Naive thymus-derived CD4-positive, alpha-beta T cell (primary cell): ENCODE data around the gene ZBTB11. TPM values are rescaled to one million over a fixed set of nuclear protein-coding genes. Genes with fewer than 3 reads are reported as not detected.
"Not testable (repeated sequence)": the region's sequence is repeated elsewhere in the genome, so short reads cannot be mapped to it uniquely, and the experiment has no call there.

Source experiments
- ATAC-seq: fragments of 150-1000 bp; cut with Tn5 transposase; 2 replicates; pipeline ENCODE4 v1.10.0; 2021; ENCODE audit warnings: mild to moderate bottlenecking, moderate library complexity
- CTCF ChIA-PET: fragments of 350-600 bp; sonication (Branson Sonifier 250); formaldehyde crosslinking; loops from one replicate; lab custom pipeline; 2021; ENCODE audit warnings: antibody characterized with exemption; lab: Charles Lee
- POLR2A ChIA-PET: fragments of 350-600 bp; sonication (Branson Sonifier 250); formaldehyde crosslinking; loops from one replicate; lab custom pipeline; 2021; ENCODE audit warnings: antibody characterized with exemption, inconsistent platforms; lab: Charles Lee
- DNase-seq, 9 donors: peaks; one replicate each; pipeline versions ENCODE4 v3.0.0 to v3.0.0-alpha.2; 2020 to 2022; ENCODE audit warnings: mixed read lengths in 1 of 9
- H3K27ac ChIP-seq: one replicate; pipeline ENCODE4 v1.7.0; 2013; ENCODE audit warnings: mild to moderate bottlenecking, low read depth, low read length, moderate library complexity
- H3K27me3 ChIP-seq, 2 donors: one replicate each; pipeline ENCODE4 v1.7.0; 2013; ENCODE audit warnings: low read length in 2 of 2, mild to moderate bottlenecking in 2 of 2, moderate library complexity in 2 of 2; ENCODE audit not compliant: control insufficient read depth in 2 of 2, insufficient read depth in 2 of 2
- H3K36me3 ChIP-seq, 3 experiments: 1 replicate in 2 of 3; 2 replicates in 1 of 3; pipeline ENCODE4 v1.7.0; 2013; ENCODE audit warnings: low read length in 3 of 3, mild to moderate bottlenecking in 3 of 3, moderate library complexity in 1 of 3; ENCODE audit not compliant: insufficient read depth in 3 of 3, control insufficient read depth in 2 of 3
- H3K4me1 ChIP-seq, 2 donors: one replicate each; pipeline ENCODE4 v1.7.0; 2013; ENCODE audit warnings: low read length in 2 of 2, mild to moderate bottlenecking in 2 of 2, moderate library complexity in 1 of 2; ENCODE audit not compliant: control insufficient read depth in 2 of 2, insufficient read depth in 2 of 2
- H3K4me3 ChIP-seq: 2 replicates; pipeline ENCODE4 v1.7.0; 2013; ENCODE audit warnings: mild to moderate bottlenecking, low read length
- H3K9me3 ChIP-seq, 3 experiments: 1 replicate in 2 of 3; 2 replicates in 1 of 3; pipeline ENCODE4 v1.7.0; 2013; ENCODE audit warnings: low read length in 3 of 3; ENCODE audit not compliant: control insufficient read depth in 2 of 3
- H3K27ac Mint-ChIP-seq, 9 donors: one replicate each; pipeline ENCODE4 v1.8.0; 2020 to 2022; ENCODE audit warnings: mixed read lengths in 9 of 9, mild to moderate bottlenecking in 8 of 9, moderate library complexity in 5 of 9, inconsistent platforms in 2 of 9
- H3K27me3 Mint-ChIP-seq, 5 donors: one replicate each; pipeline ENCODE4 v1.8.0; 2021 to 2022; ENCODE audit warnings: mixed read lengths in 5 of 5, mild to moderate bottlenecking in 1 of 5
- H3K36me3 Mint-ChIP-seq, 5 donors: one replicate each; pipeline ENCODE4 v1.8.0; 2020 to 2022; ENCODE audit warnings: mixed read lengths in 5 of 5, mild to moderate bottlenecking in 3 of 5, inconsistent platforms in 1 of 5
- H3K4me1 Mint-ChIP-seq, 7 donors: one replicate each; pipeline ENCODE4 v1.8.0; 2020 to 2022; ENCODE audit warnings: mixed read lengths in 7 of 7, mild to moderate bottlenecking in 3 of 7, inconsistent platforms in 1 of 7
- H3K4me3 Mint-ChIP-seq, 10 donors: one replicate each; pipeline ENCODE4 v1.8.0; 2020 to 2022; ENCODE audit warnings: mild to moderate bottlenecking in 10 of 10, mixed read lengths in 10 of 10, moderate library complexity in 6 of 10, inconsistent platforms in 2 of 10
- H3K9me3 Mint-ChIP-seq, 11 donors: one replicate each; pipeline ENCODE4 v1.8.0; 2020 to 2022; ENCODE audit warnings: mixed read lengths in 11 of 11, mild to moderate bottlenecking in 4 of 11, inconsistent platforms in 1 of 11, moderate library complexity in 1 of 11
- intact Hi-C, 2 donors: fragments of 100-400 bp; cut with micrococcal nuclease; formaldehyde crosslinking; loops; one replicate each; pipeline ENCODE4 v1.15.1; 2023
- polyA plus RNA-seq, 2 donors: library from polyadenylated mRNA; unstranded; fragments of 300-500 nt; fragmentation: Illumina TruSeq; gene quantifications; one replicate each; pipeline ENCODE4 v1.2.3, GENCODE V29; 2021
- total RNA-seq, 6 experiments: library from RNA in 5 of 6; stranded (reverse) in 5 of 6; gene quantifications; 1 replicate in 5 of 6; 2 replicates in 1 of 6; pipeline ENCODE4 v1.2.3 and lab custom pipeline; 2021 to 2026

The ZBTB11 gene
- total and polyA plus RNA-seq, 7 experiments from 2014 or later: 10.5 to 68.2 (median 52.1) TPM

- H3K9me3 Mint-ChIP-seq, H3K4me3 ChIP-seq, H3K27ac Mint-ChIP-seq, DNase-seq, H3K27me3 ChIP-seq, CTCF ChIA-PET, H3K4me3 Mint-ChIP-seq, H3K27ac ChIP-seq, H3K36me3 ChIP-seq, H3K9me3 ChIP-seq, H3K27me3 Mint-ChIP-seq, ATAC-seq, H3K4me1 Mint-ChIP-seq, H3K4me1 ChIP-seq, POLR2A ChIA-PET, intact Hi-C loops: not testable (repeated sequence)
- H3K36me3 Mint-ChIP-seq: peaks cover 0 to 13% (median 4%) of the 10 kb centered on the region in 5 donors
These were observed 71.5 kb downstream of the ZBTB11 start for GRCh38 chr3:101605398-101605797.

GRCh38 chr3:101603184-101603583 is 73.7 kb downstream of the ZBTB11 start:
- CTCF ChIA-PET: no interaction called here

GRCh38 chr3:101602731-101603130 is 74.2 kb downstream of the ZBTB11 start:
- POLR2A ChIA-PET: no interaction called here
- H3K9me3 ChIP-seq: no peaks in the 10 kb centered on the region
- intact Hi-C loops: no loop called here
- Mint-ChIP-seq H3K4me1 (peaks cover 0 to 4% (median 0%) of the 10 kb centered on the region in 7 donors), H3K9me3 (peaks cover 0 to 2% (median 0%) of the 10 kb centered on the region in 11 donors), H3K4me3 (no peak overlapping the region), H3K27ac (peak overlapping the region in 2 of 9 donors; percentile 7 to 22), H3K36me3 (peaks cover 0 to 15% (median 4%) of the 10 kb centered on the region in 5 donors), H3K27me3 (no peaks in the 10 kb centered on the region)
- no peak overlapping the region for H3K27ac ChIP-seq
- H3K27me3 ChIP-seq: no peaks in the 10 kb centered on the region
- CTCF ChIA-PET: no interaction called here
- H3K4me3 ChIP-seq: no peak overlapping the region
- no peak for DNase-seq
- no peak for ATAC-seq
- H3K4me1 ChIP-seq: no peaks in the 10 kb centered on the region
- no peaks in the 10 kb centered on the region for H3K36me3 ChIP-seq

More at GRCh38 chr3:101603184-101603583, 73.7 kb downstream of the ZBTB11 start:
- Mint-ChIP-seq H3K4me3 (no peak overlapping the region), H3K27ac (no peak overlapping the region), H3K9me3 (peaks cover 0 to 2% (median 0%) of the 10 kb centered on the region in 11 donors), H3K4me1 (peaks cover 0 to 2% (median 0%) of the 10 kb centered on the region in 7 donors), H3K27me3 (no peaks in the 10 kb centered on the region), H3K36me3 (peaks cover 0 to 15% (median 4%) of the 10 kb centered on the region in 5 donors)
- H3K27ac ChIP-seq: no peak overlapping the region
- intact Hi-C loops: no loop called here
- H3K27me3 ChIP-seq: no peaks in the 10 kb centered on the region
- H3K36me3 ChIP-seq: no peaks in the 10 kb centered on the region
- POLR2A ChIA-PET: no interaction called here
- H3K9me3 ChIP-seq: no peaks in the 10 kb centered on the region
- H3K4me3 ChIP-seq: no peak overlapping the region
- ATAC-seq (no peak), DNase-seq (no peak)
- no peaks in the 10 kb centered on the region for H3K4me1 ChIP-seq

Other genes with a start within 250 kb of the ZBTB11 start
- 10 to 100 TPM; 28.8 to 79.0 (median 49.5) TPM for gene SENP7, start 163.9 kb downstream of the ZBTB11 start, total RNA-seq
- 10 to 100 TPM; 14.0 TPM for gene SENP7, start 163.9 kb downstream of the ZBTB11 start, polyA plus RNA-seq
- 10 to 100 TPM; 24.1 to 32.7 (median 27.1) TPM for gene TRMT10C, start 115.3 kb downstream of the ZBTB11 start, total RNA-seq
- gene TRMT10C, start 115.3 kb downstream of the ZBTB11 start, polyA plus RNA-seq: 10 to 100 TPM; 27.6 to 37.3 TPM
- gene PCNP, start 103.0 kb downstream of the ZBTB11 start, total RNA-seq: 100 to 1,000 TPM; 129 to 172 (median 160) TPM
- gene PCNP, start 103.0 kb downstream of the ZBTB11 start, polyA plus RNA-seq: 100 to 1,000 TPM in 1 of 2 donors, 10 to 100 TPM in 1; 78.2 to 138 TPM
- 1,000 to 10,000 TPM; 1,072 to 1,652 (median 1,599) TPM for gene RPL24, start 9.6 kb upstream of the ZBTB11 start, total RNA-seq
- gene RPL24, start 9.6 kb upstream of the ZBTB11 start, polyA plus RNA-seq: 1,000 to 10,000 TPM; 1,238 to 1,434 TPM
- 10 to 100 TPM in 3 of 5 experiments, 1 to 10 TPM in 2; 5.5 to 21.7 (median 10.9) TPM for gene CEP97, start 47.5 kb upstream of the ZBTB11 start, total RNA-seq
- gene CEP97, start 47.5 kb upstream of the ZBTB11 start, polyA plus RNA-seq: 1 to 10 TPM; 3.4 to 3.8 TPM
- 10 to 100 TPM; 25.9 to 48.7 (median 35.5) TPM for gene NXPE3, start 102.1 kb upstream of the ZBTB11 start, total RNA-seq
- gene NXPE3, start 102.1 kb upstream of the ZBTB11 start, polyA plus RNA-seq: 10 to 100 TPM; 55.7 to 71.0 TPM
- gene NFKBIZ, start 172.4 kb upstream of the ZBTB11 start, total RNA-seq: 100 to 1,000 TPM; 108 to 913 (median 140) TPM
- 10 to 100 TPM; 21.0 to 30.8 TPM for gene NFKBIZ, start 172.4 kb upstream of the ZBTB11 start, polyA plus RNA-seq